H9 (cell line): ENCODE data around the gene MYD88. TPM values are rescaled to one million over a fixed set of nuclear protein-coding genes. Genes with fewer than 3 reads are reported as not detected.

Source experiments
- DNase-seq: peaks from one replicate; pipeline ENCODE4 v3.0.0-alpha.2; 2017
- H2AFZ ChIP-seq: one replicate; pipeline ENCODE4 v1.6.1; 2013; ENCODE audit warnings: mild to moderate bottlenecking, low read length, control low read depth, moderate library complexity
- H2AK5ac ChIP-seq: 2 replicates; pipeline ENCODE4 v1.6.1; 2013; ENCODE audit warnings: low read length, control low read depth, mixed read lengths; ENCODE audit not compliant: insufficient read length
- H2BK120ac ChIP-seq: one replicate; pipeline ENCODE4 v1.6.1; 2013; ENCODE audit warnings: low read depth, mild to moderate bottlenecking, low read length, control low read depth, inconsistent platforms; ENCODE audit not compliant: poor library complexity, severe bottlenecking
- H2BK12ac ChIP-seq: 2 replicates; pipeline ENCODE4 v1.6.1; 2013; ENCODE audit warnings: low read length, control low read depth, mixed read lengths, low read depth; ENCODE audit not compliant: insufficient read length
- H2BK15ac ChIP-seq: 2 replicates; pipeline ENCODE4 v1.6.1; 2013; ENCODE audit warnings: low read depth, low read length, control low read depth
- H2BK20ac ChIP-seq: one replicate; pipeline ENCODE4 v1.6.1; 2013; ENCODE audit warnings: low read depth, mild to moderate bottlenecking, low read length, control low read depth, inconsistent platforms; ENCODE audit not compliant: poor library complexity, severe bottlenecking
- H2BK5ac ChIP-seq: 2 replicates; pipeline ENCODE4 v1.6.1; 2013; ENCODE audit warnings: low read length, control low read depth, mixed read lengths; ENCODE audit not compliant: insufficient read length
- H3K14ac ChIP-seq: 2 replicates; pipeline ENCODE4 v1.6.1; 2013; ENCODE audit warnings: low read length, control low read depth; ENCODE audit not compliant: insufficient read depth
- H3K18ac ChIP-seq: 2 replicates; pipeline ENCODE4 v1.6.1; 2013; ENCODE audit warnings: low read depth, mild to moderate bottlenecking, mixed read lengths, low read length, control low read depth; ENCODE audit not compliant: insufficient read length
- H3K23ac ChIP-seq: 2 replicates; pipeline ENCODE4 v1.6.1; 2013; ENCODE audit warnings: low read length, control low read depth, mixed read lengths, low read depth; ENCODE audit not compliant: insufficient read length
- H3K23me2 ChIP-seq: 2 replicates; pipeline ENCODE4 v1.6.1; 2013; ENCODE audit warnings: low read depth, mild to moderate bottlenecking, mixed read lengths, low read length, control low read depth; ENCODE audit not compliant: insufficient read length, poor library complexity, severe bottlenecking
- H3K27ac ChIP-seq: 2 replicates; pipeline ENCODE4 v1.5.1; 2013; ENCODE audit warnings: low read length, control low read depth, mixed read lengths, low read depth; ENCODE audit not compliant: insufficient read length
- H3K27me3 ChIP-seq: 2 replicates; pipeline ENCODE4 v1.6.1; 2013; ENCODE audit warnings: low read length, control low read depth, inconsistent platforms; ENCODE audit not compliant: insufficient read depth
- H3K4ac ChIP-seq: 2 replicates; pipeline ENCODE4 v1.6.1; 2013; ENCODE audit warnings: low read depth, mild to moderate bottlenecking, control low read depth, inconsistent platforms, low read length, moderate library complexity
- H3K4me1 ChIP-seq: 2 replicates; pipeline ENCODE4 v1.6.1; 2013; ENCODE audit warnings: low read length, control low read depth, inconsistent platforms; ENCODE audit not compliant: insufficient read depth
- H3K4me2 ChIP-seq: 2 replicates; pipeline ENCODE4 v1.6.1; 2013; ENCODE audit warnings: low read length, control low read depth, mixed read lengths; ENCODE audit not compliant: insufficient read length, insufficient read depth
- H3K56ac ChIP-seq: 2 replicates; pipeline ENCODE4 v1.6.1; 2013; ENCODE audit warnings: low read depth, mild to moderate bottlenecking, mixed read lengths, low read length, control low read depth; ENCODE audit not compliant: insufficient read length
- H3K79me1 ChIP-seq: 2 replicates; pipeline ENCODE4 v1.6.1; 2013; ENCODE audit warnings: low read depth, mild to moderate bottlenecking, moderate library complexity, low read length, control low read depth, inconsistent platforms; ENCODE audit not compliant: insufficient read depth, poor library complexity, severe bottlenecking
- H3K79me2 ChIP-seq: 2 replicates; pipeline ENCODE4 v1.6.1; 2013; ENCODE audit warnings: low read length, control low read depth, inconsistent platforms; ENCODE audit not compliant: insufficient read depth
- H3K9ac ChIP-seq: 2 replicates; pipeline ENCODE4 v1.6.1; 2013; ENCODE audit warnings: low read length, control low read depth, mixed read lengths; ENCODE audit not compliant: insufficient read length; ENCODE audit errors: extremely low read depth
- H3K9me3 ChIP-seq: one replicate; pipeline ENCODE4 v1.6.1; 2013; ENCODE audit warnings: low read depth, low read length, inconsistent platforms; ENCODE audit not compliant: control insufficient read depth
- H3T11ph ChIP-seq: one replicate; pipeline ENCODE4 v1.6.1; 2013; ENCODE audit warnings: mild to moderate bottlenecking, low read length, control low read depth, inconsistent platforms
- H4K20me1 ChIP-seq: one replicate; pipeline ENCODE4 v1.6.1; 2013; ENCODE audit not compliant: control insufficient read depth, insufficient read length, insufficient read depth
- H4K5ac ChIP-seq: 2 replicates; pipeline ENCODE4 v1.6.1; 2013; ENCODE audit warnings: low read depth, mild to moderate bottlenecking, mixed read lengths, low read length, control low read depth; ENCODE audit not compliant: insufficient read length
- H4K8ac ChIP-seq: replicated peaks from 2 replicates; pipeline ENCODE4 v1.6.1; 2013; ENCODE audit warnings: low read length, control low read depth, mixed read lengths, low read depth; ENCODE audit not compliant: insufficient read length
- H4K91ac ChIP-seq: 2 replicates; pipeline ENCODE4 v1.6.1; 2013; ENCODE audit warnings: low read depth, mild to moderate bottlenecking, moderate library complexity, mixed read lengths, low read length, control low read depth; ENCODE audit not compliant: insufficient read length
- H3K27ac Mint-ChIP-seq, 3 experiments: 2 replicates in 2 of 3; 3 replicates in 1 of 3; pipeline ENCODE4 v1.8.0; 2020 to 2021; ENCODE audit warnings: mixed read lengths in 3 of 3, mild to moderate bottlenecking in 1 of 3, moderate library complexity in 1 of 3
- H3K27me3 Mint-ChIP-seq: 2 replicates; pipeline ENCODE4 v1.8.0; 2021; ENCODE audit warnings: low read depth, mild to moderate bottlenecking, moderate library complexity, mixed read lengths
- H3K36me3 Mint-ChIP-seq, 3 experiments: 2 replicates in 2 of 3; 3 replicates in 1 of 3; pipeline ENCODE4 v1.8.0; 2020 to 2021; ENCODE audit warnings: low read depth in 3 of 3, mixed read lengths in 3 of 3; ENCODE audit not compliant: insufficient read depth in 1 of 3
- H3K4me1 Mint-ChIP-seq, 2 experiments: 2 replicates each; pipeline ENCODE4 v1.8.0; 2020; ENCODE audit warnings: mixed read lengths in 2 of 2
- H3K4me3 Mint-ChIP-seq, 2 experiments: 2 replicates in 1 of 2; 3 replicates in 1 of 2; pipeline ENCODE4 v1.8.0; 2020 to 2021; ENCODE audit warnings: mild to moderate bottlenecking in 2 of 2, mixed read lengths in 2 of 2, moderate library complexity in 1 of 2
- H3K9me3 Mint-ChIP-seq, 2 experiments: 2 replicates in 1 of 2; 3 replicates in 1 of 2; pipeline ENCODE4 v1.8.0; 2020; ENCODE audit warnings: mild to moderate bottlenecking in 2 of 2, mixed read lengths in 2 of 2, moderate library complexity in 1 of 2
- CTCF ChIP-seq: fragments of 200-600 bp; sonication (generic); conservative IDR thresholded peaks from 3 replicates; pipeline ENCODE4 v1.8.0; 2021; ENCODE audit warnings: antibody characterized with exemption, mild to moderate bottlenecking
- WGBS: extraction: QIAGEN DNeasy Blood & Tissue Kit; methylation state at CpG from one replicate; pipeline ENCODE4 v1.1.7; 2013; ENCODE audit warnings: missing lambda C conversion rate, low lambda C conversion rate, mixed read lengths; ENCODE audit not compliant: insufficient read length; ENCODE audit errors: extremely low coverage; 5-methylcytosine and 5-hydroxymethylcytosine counted together
- total RNA-seq: library from RNA; stranded (reverse); gene quantifications from 2 replicates; pipeline ENCODE4 v1.2.1, GENCODE V29; 2021

Gene MYD88
- total RNA-seq, 1 experiment from 2014 or later = 33.4 TPM

- Histone ChIP-seq H3K18ac (no peak overlapping the region), H2AFZ (no peak overlapping the region), H3K27me3 (no peaks in the 10 kb centered on the region), H2BK5ac (no peak overlapping the region), H4K91ac (no peak overlapping the region), H4K20me1 (no peaks in the 10 kb centered on the region), H3T11ph (no peak overlapping the region), H3K14ac (no peak overlapping the region; the same call in 1 of the 2 replicates), H3K4me1 (no peaks in the 10 kb centered on the region), H3K4me2 (no peak overlapping the region), H3K56ac (no peak overlapping the region), H3K23me2 (no peaks in the 10 kb centered on the region), H2BK20ac (no peak overlapping the region), H2BK120ac (no peak overlapping the region), H4K8ac (no peak overlapping the region), H2AK5ac (no peak overlapping the region), H2BK15ac (no peak overlapping the region), H3K4ac (no peak overlapping the region), H3K9ac (no peak overlapping the region), H3K23ac (no peak overlapping the region), H2BK12ac (no peak overlapping the region), H3K9me3 (no peaks in the 10 kb centered on the region), H4K5ac (no peak overlapping the region), H3K79me2 (no peaks in the 10 kb centered on the region), H3K79me1 (no peaks in the 10 kb centered on the region), H3K27ac (no peak overlapping the region)
- H3K4me3 Mint-ChIP-seq = no peak overlapping the region
- H3K36me3 Mint-ChIP-seq = peaks cover 0 to 2% (median 0%) of the 10 kb centered on the region in 3 experiments; a peak in 2 of 7 replicates
- no peak for TF ChIP-seq CTCF
- peak overlapping the region in 1 of 3 experiments; percentile 40; a peak in 2 of 7 replicates for H3K27ac Mint-ChIP-seq
- H3K9me3 Mint-ChIP-seq = peaks cover 4 to 5% of the 10 kb centered on the region in 2 experiments; a peak in 3 of 5 replicates
- H3K4me1 Mint-ChIP-seq = no peaks in the 10 kb centered on the region
- H3K27me3 Mint-ChIP-seq = peaks cover 2% of the 10 kb centered on the region; the same call in 1 of the 2 replicates
- peak; percentile 19 for DNase-seq
- no CpG with 5 or more reads among the region's 17 CpGs for WGBS
Observed at GRCh38 chr3:38109580-38110313, 28.7 kb upstream of the MYD88 start.
